GM18951 (cell line): ENCODE measurements around the gene HMGXB3.
"Not testable (repeated sequence)": the region's sequence is repeated elsewhere in the genome, so short reads cannot be mapped to it uniquely, and the experiment has no call there.

Experiments used
- POLR2A ChIP-seq: IDR thresholded peaks from 4 replicates; pipeline ENCODE4 v1.6.1; 2011; ENCODE audit warnings: mild to moderate bottlenecking; ENCODE audit not compliant: insufficient read length, insufficient read depth; ENCODE audit errors: extremely low read depth
- in situ Hi-C: fragments of 300-500 bp; cut with MboI; formaldehyde crosslinking; loops from one replicate; pipeline ENCODE4 v1.12.0; 2022; ENCODE audit warnings: low sequenced_read_pairs, mixed read lengths, inconsistent platforms; ENCODE audit not compliant: unreplicated experiment

The HMGXB3 gene

GRCh38 chr5:150043657-150044328, 43.3 kb downstream of the HMGXB3 start:
- TF ChIP-seq POLR2A = no peak
- in situ Hi-C loops = no loop called here

GRCh38 chr5:150044329-150044681, 43.8 kb downstream of the HMGXB3 start:
- in situ Hi-C loops = no loop called here
- no peak for TF ChIP-seq POLR2A

GRCh38 chr5:150044712-150045111, 44.2 kb downstream of the HMGXB3 start:
- no peak for TF ChIP-seq POLR2A
- in situ Hi-C loops = no loop called here

- no peak for TF ChIP-seq POLR2A
- in situ Hi-C loops = no loop called here
Observed at GRCh38 chr5:150045549-150045948, 45.0 kb downstream of the HMGXB3 start.

- no peak for TF ChIP-seq POLR2A
Observed at GRCh38 chr5:150046031-150046430, 45.5 kb downstream of the HMGXB3 start.

GRCh38 chr5:150050172-150050811, 49.8 kb downstream of the HMGXB3 start:
- in situ Hi-C loops = not testable (repeated sequence)

More at GRCh38 chr5:150046031-150046430, 45.5 kb downstream of the HMGXB3 start:
- in situ Hi-C loops = no loop called here

GRCh38 chr5:150051657-150052195, 51.2 kb downstream of the HMGXB3 start:
- in situ Hi-C loops = no loop called here
- no peak for TF ChIP-seq POLR2A

- TF ChIP-seq POLR2A = no peak
- in situ Hi-C loops = no loop called here
Observed at GRCh38 chr5:150052226-150052955, 51.9 kb downstream of the HMGXB3 start.

- TF ChIP-seq POLR2A = no peak
- in situ Hi-C loops = no loop called here
Observed at GRCh38 chr5:150052956-150053712, 52.6 kb downstream of the HMGXB3 start.

- in situ Hi-C loops = no loop called here
- no peak for TF ChIP-seq POLR2A
Observed at GRCh38 chr5:150053713-150054392, 53.3 kb downstream of the HMGXB3 start.

GRCh38 chr5:150054569-150054968, 54.0 kb downstream of the HMGXB3 start:
- in situ Hi-C loops = no loop called here
- no peak for TF ChIP-seq POLR2A

- in situ Hi-C loops = no loop called here
- TF ChIP-seq POLR2A = no peak
Observed at GRCh38 chr5:150055326-150056074, 55.0 kb downstream of the HMGXB3 start.
